Dendritic cell treated with granulocyte-macrophage colony-stimulating factor and Interleukin-4, amounts not matched to agents 40 ng/mL and 50 ng/mL, for 4 days (primary cell): ENCODE data around the gene MAGEC1.
"Not testable (repeated sequence)": the region's sequence is repeated elsewhere in the genome, so short reads cannot be mapped to it uniquely, and the experiment has no call there.

Experiments
- H3K27ac Mint-ChIP-seq: one replicate; pipeline ENCODE4 v1.8.0; 2022; ENCODE audit warnings: mild to moderate bottlenecking, mixed read lengths
- H3K27me3 Mint-ChIP-seq: one replicate; pipeline ENCODE4 v1.8.0; 2022; ENCODE audit warnings: mild to moderate bottlenecking, mixed read lengths
- H3K36me3 Mint-ChIP-seq: one replicate; pipeline ENCODE4 v1.8.0; 2022; ENCODE audit warnings: low read depth, mixed read lengths
- H3K4me1 Mint-ChIP-seq: one replicate; pipeline ENCODE4 v1.8.0; 2022; ENCODE audit warnings: low read depth, mixed read lengths
- H3K4me3 Mint-ChIP-seq: one replicate; pipeline ENCODE4 v1.8.0; 2022; ENCODE audit warnings: mild to moderate bottlenecking, moderate library complexity, mixed read lengths
- H3K9me3 Mint-ChIP-seq: one replicate; pipeline ENCODE4 v1.8.0; 2022; ENCODE audit warnings: mixed read lengths
- intact Hi-C: fragments of 100-400 bp; cut with micrococcal nuclease; formaldehyde crosslinking; loops from one replicate; pipeline ENCODE4 v1.15.0; 2022

MAGEC1 gene, protein sequence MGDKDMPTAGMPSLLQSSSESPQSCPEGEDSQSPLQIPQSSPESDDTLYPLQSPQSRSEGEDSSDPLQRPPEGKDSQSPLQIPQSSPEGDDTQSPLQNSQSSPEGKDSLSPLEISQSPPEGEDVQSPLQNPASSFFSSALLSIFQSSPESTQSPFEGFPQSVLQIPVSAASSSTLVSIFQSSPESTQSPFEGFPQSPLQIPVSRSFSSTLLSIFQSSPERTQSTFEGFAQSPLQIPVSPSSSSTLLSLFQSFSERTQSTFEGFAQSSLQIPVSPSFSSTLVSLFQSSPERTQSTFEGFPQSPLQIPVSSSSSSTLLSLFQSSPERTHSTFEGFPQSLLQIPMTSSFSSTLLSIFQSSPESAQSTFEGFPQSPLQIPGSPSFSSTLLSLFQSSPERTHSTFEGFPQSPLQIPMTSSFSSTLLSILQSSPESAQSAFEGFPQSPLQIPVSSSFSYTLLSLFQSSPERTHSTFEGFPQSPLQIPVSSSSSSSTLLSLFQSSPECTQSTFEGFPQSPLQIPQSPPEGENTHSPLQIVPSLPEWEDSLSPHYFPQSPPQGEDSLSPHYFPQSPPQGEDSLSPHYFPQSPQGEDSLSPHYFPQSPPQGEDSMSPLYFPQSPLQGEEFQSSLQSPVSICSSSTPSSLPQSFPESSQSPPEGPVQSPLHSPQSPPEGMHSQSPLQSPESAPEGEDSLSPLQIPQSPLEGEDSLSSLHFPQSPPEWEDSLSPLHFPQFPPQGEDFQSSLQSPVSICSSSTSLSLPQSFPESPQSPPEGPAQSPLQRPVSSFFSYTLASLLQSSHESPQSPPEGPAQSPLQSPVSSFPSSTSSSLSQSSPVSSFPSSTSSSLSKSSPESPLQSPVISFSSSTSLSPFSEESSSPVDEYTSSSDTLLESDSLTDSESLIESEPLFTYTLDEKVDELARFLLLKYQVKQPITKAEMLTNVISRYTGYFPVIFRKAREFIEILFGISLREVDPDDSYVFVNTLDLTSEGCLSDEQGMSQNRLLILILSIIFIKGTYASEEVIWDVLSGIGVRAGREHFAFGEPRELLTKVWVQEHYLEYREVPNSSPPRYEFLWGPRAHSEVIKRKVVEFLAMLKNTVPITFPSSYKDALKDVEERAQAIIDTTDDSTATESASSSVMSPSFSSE

DNA sequence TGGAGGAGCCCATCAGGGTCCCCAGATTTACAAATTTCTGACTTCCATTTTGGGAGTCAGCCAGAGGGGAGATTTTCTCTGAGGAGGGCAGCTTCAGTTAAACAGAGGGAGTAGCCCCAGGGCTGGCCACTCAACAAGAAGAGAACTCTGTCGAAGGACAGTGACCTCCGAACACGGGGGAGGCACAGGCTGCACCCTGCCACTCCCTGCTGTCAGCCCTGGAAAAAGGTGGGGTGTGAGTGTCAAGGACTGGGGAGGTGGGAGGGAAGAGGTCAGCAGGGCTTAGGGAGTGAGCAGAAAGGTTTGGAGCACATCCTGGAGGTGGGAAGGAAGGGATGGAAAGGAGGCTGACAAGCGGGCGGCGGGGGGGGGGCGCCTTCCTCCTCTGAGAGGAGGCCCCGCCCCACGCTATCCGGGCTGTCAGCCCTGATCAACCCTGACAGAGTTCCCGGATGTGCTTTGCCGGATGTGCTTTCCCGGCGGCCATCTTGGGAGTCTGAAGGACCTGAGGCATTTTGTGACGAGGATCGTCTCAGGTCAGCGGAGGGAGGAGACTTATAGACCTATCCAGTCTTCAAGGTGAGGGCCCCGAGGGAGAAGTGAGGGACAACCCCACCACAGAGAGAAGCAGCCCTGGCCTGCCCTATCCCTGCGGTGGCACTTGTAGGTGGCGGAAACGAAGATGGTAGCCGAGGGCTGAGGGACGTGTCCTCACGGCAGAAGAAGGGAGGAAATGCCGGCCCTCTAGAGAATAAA lies at the start of gene MAGEC1:
TSS of gene MAGEC1 (plus strand) at position 495 of the 756 bp plus-strand sequence. CDS start 1,179 bp downstream, outside the sequence.
- H3K4me1 Mint-ChIP-seq: no peaks in the 10 kb centered on the region

DNA sequence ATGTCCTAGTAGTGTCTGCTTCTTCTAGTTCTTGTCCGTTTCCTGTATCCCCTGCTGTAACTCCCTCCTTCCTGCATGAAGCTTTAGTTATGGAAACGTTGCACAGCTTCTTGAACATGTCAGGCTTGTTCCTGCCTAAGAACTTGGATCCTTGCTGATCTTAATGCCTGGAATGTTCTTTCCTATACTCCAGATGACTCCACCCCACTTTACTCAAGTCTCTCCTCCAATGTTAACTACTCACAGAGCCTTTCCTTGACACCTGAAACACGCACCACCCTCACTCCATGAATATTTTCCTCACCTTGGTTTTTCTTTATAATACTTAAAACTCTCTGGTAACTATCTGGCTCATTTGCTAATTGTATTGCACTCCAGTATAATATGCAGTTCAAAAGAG lies 46.2 kb upstream of the MAGEC1 start:
- intact Hi-C loops: no loop called here
- H3K4me1 Mint-ChIP-seq: no peaks in the 10 kb centered on the region
- no peaks in the 10 kb centered on the region for H3K9me3 Mint-ChIP-seq
- no peak overlapping the region for H3K27ac Mint-ChIP-seq
- H3K36me3 Mint-ChIP-seq: no peaks in the 10 kb centered on the region
- H3K27me3 Mint-ChIP-seq: no peaks in the 10 kb centered on the region
- no peak overlapping the region for H3K4me3 Mint-ChIP-seq

More for the DNA sequence above, at the start of gene MAGEC1:
- Mint-ChIP-seq H3K36me3 (no peaks in the 10 kb centered on the region), H3K27me3 (no peaks in the 10 kb centered on the region), H3K4me3 (no peak within 1 kb of the TSS), H3K27ac (no peak within 1 kb of the TSS), H3K9me3 (peaks cover 22% of the 10 kb centered on the region)
- intact Hi-C loops: no loop called here

DNA sequence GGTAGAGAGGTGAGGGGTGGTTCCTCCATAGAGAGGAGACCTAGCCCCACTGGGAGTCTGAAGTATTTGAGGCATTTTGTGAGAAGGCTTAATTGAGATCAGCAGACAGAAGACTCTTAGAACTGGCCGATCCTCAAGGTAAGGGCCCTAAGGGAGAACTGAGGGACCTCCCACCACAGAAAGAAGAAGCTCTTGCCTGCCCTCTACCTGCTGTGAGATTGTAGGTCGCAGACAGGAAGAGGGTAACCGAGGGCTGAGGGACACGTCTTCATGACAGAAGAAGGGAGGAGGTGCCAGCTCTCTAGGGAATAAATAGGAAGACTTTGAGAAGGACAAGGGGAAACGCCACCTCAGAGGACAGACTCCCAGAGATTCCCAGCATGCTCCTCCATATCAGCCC lies 24.1 kb upstream of the MAGEC1 start:
- Mint-ChIP-seq H3K4me1 (no peaks in the 10 kb centered on the region), H3K9me3 (no peaks in the 10 kb centered on the region), H3K27me3 (no peaks in the 10 kb centered on the region), H3K4me3 (no peak overlapping the region), H3K27ac (no peak overlapping the region), H3K36me3 (no peaks in the 10 kb centered on the region)
- intact Hi-C loops: no loop called here

DNA sequence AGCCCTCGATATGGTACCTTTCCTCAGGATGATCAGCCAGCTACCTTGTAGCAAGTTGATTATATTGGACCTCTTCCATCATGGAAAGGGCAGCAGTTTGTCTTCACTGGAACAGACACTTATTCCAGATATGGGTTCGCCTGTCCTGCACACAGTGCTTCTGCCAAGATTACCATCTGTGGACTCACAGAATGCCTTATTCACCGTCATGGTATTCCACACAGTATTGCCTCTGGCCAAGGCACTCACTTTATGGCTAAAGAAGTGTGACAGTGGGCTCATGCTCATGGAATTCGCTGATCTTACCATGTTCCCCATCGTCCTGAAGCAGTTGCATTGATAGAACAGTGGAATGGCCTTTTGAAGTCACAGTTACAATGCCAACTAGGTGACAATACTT lies 14.9 kb upstream of the MAGEC1 start:
- H3K27ac Mint-ChIP-seq, H3K27me3 Mint-ChIP-seq, H3K36me3 Mint-ChIP-seq, H3K4me1 Mint-ChIP-seq, H3K9me3 Mint-ChIP-seq, H3K4me3 Mint-ChIP-seq, intact Hi-C loops: not testable (repeated sequence)

DNA sequence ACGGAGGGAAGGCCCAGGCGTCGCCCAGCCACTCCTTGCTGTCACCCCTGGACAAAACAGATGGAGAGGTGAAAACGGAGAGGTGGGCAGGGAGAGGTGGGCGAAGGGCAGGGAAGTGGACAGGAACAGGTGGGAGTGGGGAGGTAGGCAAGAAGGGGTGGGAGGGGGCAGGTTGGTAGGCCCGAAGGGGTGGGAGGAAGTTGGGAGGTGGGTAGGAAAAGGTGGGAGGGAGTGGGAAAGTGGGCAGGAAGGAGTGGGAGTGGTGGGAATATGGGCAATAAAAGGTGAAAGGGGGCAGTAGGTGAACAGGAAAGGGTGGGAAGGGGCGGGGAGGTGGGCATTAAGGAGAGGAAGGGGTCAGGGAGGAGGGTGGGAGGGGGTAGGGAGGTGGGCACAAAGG lies 9.0 kb upstream of the MAGEC1 start:
- H3K4me1 Mint-ChIP-seq: no peaks in the 10 kb centered on the region
- intact Hi-C loops: no loop called here
- no peaks in the 10 kb centered on the region for H3K36me3 Mint-ChIP-seq
- H3K4me3 Mint-ChIP-seq: no peak overlapping the region
- H3K27ac Mint-ChIP-seq: no peak overlapping the region
- no peaks in the 10 kb centered on the region for H3K27me3 Mint-ChIP-seq
- no peaks in the 10 kb centered on the region for H3K9me3 Mint-ChIP-seq

DNA sequence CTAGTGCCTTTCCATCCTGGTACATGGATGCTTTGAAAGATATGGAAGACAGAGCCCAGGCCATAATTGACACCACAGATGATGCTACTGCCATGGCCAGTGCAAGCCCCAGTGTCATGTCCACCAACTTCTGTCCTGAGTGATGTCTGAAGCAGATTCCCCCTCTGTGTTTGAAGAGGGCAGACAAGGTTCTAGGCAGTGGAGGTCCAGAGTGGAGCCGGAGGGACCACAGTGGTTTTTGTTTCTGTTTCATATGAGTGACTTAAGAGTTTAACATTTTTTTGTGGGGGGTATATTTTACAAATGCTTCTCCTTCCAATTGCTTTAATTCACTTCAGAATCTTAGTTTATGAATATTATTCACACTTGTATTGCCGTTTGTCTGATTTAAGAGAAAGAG lies 6.0 kb upstream of the MAGEC1 start:
- Mint-ChIP-seq H3K4me3 (no peak overlapping the region), H3K27me3 (no peaks in the 10 kb centered on the region), H3K4me1 (no peaks in the 10 kb centered on the region), H3K9me3 (no peaks in the 10 kb centered on the region), H3K27ac (no peak overlapping the region), H3K36me3 (no peaks in the 10 kb centered on the region)
- intact Hi-C loops: no loop called here

DNA sequence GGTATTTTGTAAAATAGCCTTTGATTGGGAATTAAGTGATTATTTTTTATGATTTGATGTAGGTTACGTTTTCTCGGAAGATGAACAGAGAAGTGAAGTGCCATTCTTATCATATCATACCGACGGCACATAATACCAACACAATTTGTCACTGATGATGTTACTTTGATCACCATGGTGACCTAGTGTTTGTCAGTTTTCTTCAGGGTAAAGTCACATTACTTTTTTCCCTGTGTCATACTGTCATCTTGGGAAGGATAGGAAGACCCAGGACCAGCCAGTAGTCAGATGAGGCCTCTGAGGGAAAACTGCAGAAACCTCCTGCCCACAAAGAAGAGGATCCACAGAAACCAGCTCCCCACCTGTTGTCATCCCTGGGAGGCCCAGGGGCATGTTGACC lies 1.3 kb upstream of the MAGEC1 start:
- H3K4me1 Mint-ChIP-seq: no peaks in the 10 kb centered on the region

DNA sequence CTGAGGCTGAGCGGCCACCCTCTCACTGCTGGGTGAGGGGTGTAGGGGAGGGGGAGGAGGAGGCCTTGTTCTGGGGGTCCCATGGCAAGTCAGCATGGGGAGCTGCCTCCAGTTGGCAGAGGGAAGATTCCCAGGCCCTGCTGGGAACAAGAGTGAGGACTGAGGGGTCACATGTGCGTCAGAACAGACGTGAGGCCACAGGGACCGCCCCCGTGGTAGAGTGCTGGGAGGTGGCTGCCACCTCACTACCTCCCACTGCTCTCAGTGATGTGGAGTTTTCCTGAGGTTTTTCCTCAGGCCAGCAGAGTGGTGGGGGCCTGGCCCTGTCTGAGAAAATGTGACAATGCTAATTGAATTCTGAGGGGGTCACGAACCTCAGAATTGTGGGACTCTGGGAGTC lies 568 bp downstream of the MAGEC1 start:
- H3K4me3 Mint-ChIP-seq: no peak overlapping the region
- H3K9me3 Mint-ChIP-seq: peaks cover 22% of the 10 kb centered on the region
- intact Hi-C loops: no loop called here
- no peak overlapping the region for H3K27ac Mint-ChIP-seq
- no peaks in the 10 kb centered on the region for H3K27me3 Mint-ChIP-seq
- no peaks in the 10 kb centered on the region for H3K4me1 Mint-ChIP-seq
- no peaks in the 10 kb centered on the region for H3K36me3 Mint-ChIP-seq

More for the DNA sequence above, 1.3 kb upstream of the MAGEC1 start:
- Mint-ChIP-seq H3K27ac (no peak overlapping the region), H3K27me3 (no peaks in the 10 kb centered on the region), H3K9me3 (peaks cover 17% of the 10 kb centered on the region), H3K4me3 (no peak overlapping the region), H3K36me3 (no peaks in the 10 kb centered on the region)
- intact Hi-C loops: no loop called here

DNA sequence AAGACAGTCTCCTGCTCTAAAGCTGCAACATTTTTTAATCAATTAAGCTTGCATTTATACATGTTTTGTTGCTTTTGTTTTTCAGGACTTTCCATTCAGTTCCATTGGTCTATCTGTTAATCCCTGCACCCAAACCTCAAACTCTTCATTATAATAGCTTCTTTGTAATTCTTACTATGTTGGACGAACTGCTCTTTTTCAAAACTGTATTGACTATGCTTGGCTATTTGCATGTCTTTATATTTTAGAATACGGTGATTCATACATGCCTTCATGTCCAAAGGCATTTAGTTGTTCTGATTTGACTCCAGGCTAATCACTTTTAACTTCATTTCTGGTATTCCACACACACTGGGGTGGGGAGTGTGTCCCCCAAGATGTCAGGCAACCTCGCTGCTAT lies 14.1 kb downstream of the MAGEC1 start:
- Mint-ChIP-seq H3K4me3 (no peak overlapping the region), H3K36me3 (no peaks in the 10 kb centered on the region), H3K4me1 (no peaks in the 10 kb centered on the region), H3K27me3 (no peaks in the 10 kb centered on the region), H3K9me3 (no peaks in the 10 kb centered on the region), H3K27ac (no peak overlapping the region)
- intact Hi-C loops: no loop called here

DNA sequence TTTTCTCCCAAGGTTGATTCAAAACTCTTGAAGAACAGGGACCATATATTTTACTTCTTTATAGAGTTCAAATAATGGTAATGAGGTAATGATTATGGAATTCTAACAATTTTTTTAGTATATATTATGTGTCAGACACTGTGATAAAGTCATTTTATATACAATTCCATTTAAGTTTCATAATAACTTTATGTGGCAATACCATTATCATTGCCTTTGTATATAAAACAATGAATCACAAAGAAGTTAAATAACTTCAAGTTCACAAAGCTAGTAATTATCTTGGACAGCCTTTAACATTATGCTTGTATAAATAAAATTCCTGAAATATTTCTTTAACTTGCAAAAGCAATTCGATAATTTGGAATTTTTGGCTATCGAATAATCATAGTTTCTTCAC lies 20.6 kb downstream of the MAGEC1 start:
- intact Hi-C loops: no loop called here
- Mint-ChIP-seq H3K27me3 (no peaks in the 10 kb centered on the region), H3K27ac (no peak overlapping the region), H3K4me3 (no peak overlapping the region), H3K4me1 (no peaks in the 10 kb centered on the region), H3K36me3 (no peaks in the 10 kb centered on the region), H3K9me3 (no peaks in the 10 kb centered on the region)

DNA sequence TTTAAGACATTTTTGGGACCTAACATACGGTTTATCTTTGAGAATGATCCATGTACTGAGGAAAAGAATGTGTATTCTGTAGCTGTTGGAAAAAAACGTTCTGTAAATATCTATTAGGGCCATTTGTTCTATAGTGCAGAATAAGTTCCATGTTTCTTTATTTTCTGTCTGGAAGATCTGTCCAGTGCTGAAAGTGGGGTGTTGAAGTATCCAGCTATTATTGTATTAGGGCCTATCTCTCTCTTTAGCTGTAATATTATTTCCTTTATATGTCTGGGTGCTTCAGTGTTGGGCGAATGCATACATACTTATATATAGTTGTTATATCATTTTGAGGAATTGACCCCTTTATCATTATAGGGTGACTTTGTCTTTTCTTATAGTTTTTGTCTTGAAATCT lies 24.7 kb downstream of the MAGEC1 start:
- no peaks in the 10 kb centered on the region for H3K9me3 Mint-ChIP-seq
- intact Hi-C loops: no loop called here
- no peaks in the 10 kb centered on the region for H3K4me1 Mint-ChIP-seq
- H3K36me3 Mint-ChIP-seq: no peaks in the 10 kb centered on the region
- H3K27me3 Mint-ChIP-seq: no peaks in the 10 kb centered on the region
- no peak overlapping the region for H3K27ac Mint-ChIP-seq
- no peak overlapping the region for H3K4me3 Mint-ChIP-seq

DNA sequence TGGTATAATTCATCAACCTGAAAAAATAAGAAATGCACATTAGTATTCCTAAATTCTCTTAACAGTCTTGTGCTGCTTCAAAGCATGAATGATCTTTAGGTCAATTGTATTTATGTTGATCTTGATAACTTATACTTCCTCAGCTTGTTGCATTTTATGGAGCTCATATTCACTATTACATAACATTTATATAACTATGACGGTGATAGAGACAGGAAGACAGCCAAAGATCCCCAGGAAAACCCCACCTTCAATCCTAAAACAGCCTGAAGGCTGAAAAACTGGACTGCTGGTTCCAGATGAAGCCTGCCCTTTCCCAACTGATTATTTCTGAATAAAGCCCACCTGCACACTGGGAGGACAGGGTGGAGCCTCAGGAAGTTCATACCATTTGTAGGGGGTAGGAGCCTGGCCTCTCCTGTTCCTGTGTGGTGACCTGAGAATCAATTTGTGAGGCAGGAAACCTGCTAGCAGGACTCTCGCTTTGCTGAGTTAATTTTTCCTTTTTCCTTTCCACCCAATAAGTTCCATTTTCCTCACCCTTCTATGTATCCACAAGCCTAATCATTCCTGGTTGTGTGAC lies 30.5 kb downstream of the MAGEC1 start:
- H3K4me3 Mint-ChIP-seq: no peak overlapping the region
- H3K9me3 Mint-ChIP-seq: no peaks in the 10 kb centered on the region
- no peaks in the 10 kb centered on the region for H3K36me3 Mint-ChIP-seq
- no peak overlapping the region for H3K27ac Mint-ChIP-seq
- H3K4me1 Mint-ChIP-seq: no peaks in the 10 kb centered on the region
- intact Hi-C loops: no loop called here
- no peaks in the 10 kb centered on the region for H3K27me3 Mint-ChIP-seq

DNA sequence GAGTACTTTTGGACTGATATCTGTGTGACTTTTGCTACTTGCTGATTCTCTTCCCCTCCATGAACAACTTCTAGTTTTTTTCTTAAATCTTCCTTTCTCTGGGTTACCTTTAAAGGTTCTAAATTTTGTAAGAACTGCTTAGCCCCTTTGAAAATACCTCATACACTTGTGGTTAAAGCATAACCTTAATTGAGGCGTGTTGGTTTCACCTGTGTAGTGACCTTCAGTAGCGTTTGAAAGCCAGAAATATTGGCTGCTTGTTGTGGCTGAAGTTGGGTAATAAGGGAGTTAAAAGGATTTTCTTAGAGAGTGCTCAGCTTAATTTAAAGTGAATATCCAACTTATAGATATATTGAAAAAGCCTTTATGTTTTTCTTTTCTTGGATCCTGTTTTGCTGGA lies 32.0 kb downstream of the MAGEC1 start:
- Mint-ChIP-seq H3K9me3 (no peaks in the 10 kb centered on the region), H3K36me3 (no peaks in the 10 kb centered on the region), H3K4me1 (no peaks in the 10 kb centered on the region)

More for the DNA sequence above, 32.0 kb downstream of the MAGEC1 start:
- Mint-ChIP-seq H3K27ac (no peak overlapping the region), H3K27me3 (no peaks in the 10 kb centered on the region), H3K4me3 (no peak overlapping the region)
- intact Hi-C loops: no loop called here
